Adrenal gland (tissue), 19 donors: ENCODE results near the gene CFL1. TPM values are rescaled to one million over a fixed set of nuclear protein-coding genes. Genes with fewer than 3 reads are reported as not detected.

Source experiments
- DNase-seq, 7 donors: peaks; one replicate each; pipeline ENCODE4 v3.0.0-alpha.2; 2019 to 2020
- H3K27ac ChIP-seq, 5 donors: fragments of 200-600 bp; sonication (generic) in 4 of 5; 1 replicate in 3 of 5; 2 replicates in 2 of 5; pipeline versions ENCODE4 v1.5.1 to v1.8.0; 2016 to 2020; ENCODE audit warnings: mild to moderate bottlenecking in 1 of 5
- H3K27me3 ChIP-seq: fragments of 200-600 bp; 2 replicates; pipeline ENCODE4 v1.8.0; 2021
- H3K36me3 ChIP-seq, 2 donors: fragments of 200-600 bp; replicated peaks in 1 of 2; 1 replicate in 1 of 2; 2 replicates in 1 of 2; pipeline versions ENCODE4 v1.5.1 to v1.8.0; 2018 to 2022
- H3K4me1 ChIP-seq, 2 donors: fragments of 200-600 bp; replicated peaks in 1 of 2; 1 replicate in 1 of 2; 2 replicates in 1 of 2; pipeline versions ENCODE4 v1.5.1 to v1.8.0; 2018 to 2021
- H3K4me3 ChIP-seq, 4 donors: fragments of 200-600 bp; sonication (generic) in 3 of 4; one replicate each; pipeline ENCODE4 v1.5.1; 2016 to 2018
- H3K9me3 ChIP-seq, 3 donors: fragments of 200-600 bp; sonication (generic) in 1 of 3; replicated peaks in 1 of 3; 1 replicate in 2 of 3; 2 replicates in 1 of 3; pipeline versions ENCODE4 v1.5.1 to v1.8.0; 2016 to 2021
- CTCF ChIP-seq, 6 experiments: fragments of 450-650 bp in 4 of 6; fragments of 200-600 bp in 2 of 6; sonication (generic) in 1 of 6; IDR thresholded peaks; 1 replicate in 5 of 6; 2 replicates in 1 of 6; pipeline versions ENCODE4 v1.5.1 to v1.8.0; 2016 to 2021; ENCODE audit warnings: antibody characterized with exemption in 6 of 6, mild to moderate bottlenecking in 2 of 6, moderate library complexity in 1 of 6
- POLR2A ChIP-seq, 2 donors: fragments of 450-650 bp; IDR thresholded peaks; one replicate each; pipeline ENCODE4 v1.6.1; 2017; ENCODE audit warnings: antibody characterized with exemption in 2 of 2, mild to moderate bottlenecking in 2 of 2, moderate library complexity in 1 of 2
- WGBS, 4 donors: extraction: QIAGEN DNeasy Blood & Tissue Kit in 2 of 4; methylation state at CpG; one replicate each; pipeline versions ENCODE4 v1.1.5 to v1.1.7; 2013 to 2017; 5-methylcytosine and 5-hydroxymethylcytosine counted together
- intact Hi-C, 2 donors: fragments of 100-400 bp; cut with DNase I; formaldehyde crosslinking; loops; one replicate each; pipeline versions ENCODE4 v1.14.1 to v1.15.0; 2022 to 2023
- long read RNA-seq, 10 donors: library from polyadenylated mRNA in 3 of 10; unstranded in 2 of 10; stranded (forward) in 1 of 10; transcript quantifications; one replicate each; pipeline ENCODE4 v2.0.0 and lab custom pipeline, GENCODE V29; 2021 to 2026
- polyA plus RNA-seq, 3 donors: library from polyadenylated mRNA; stranded (reverse); fragments of 200-250 nt in 2 of 3; fragments of 350-450 nt in 1 of 3; fragmentation: Illumina TruSeq in 1 of 3; extraction: RNeasy Lipid Tissue Mini Kit (QIAGEN cat#74804) in 1 of 3; gene quantifications; one replicate each; pipeline ENCODE4 v1.2.3, GENCODE V29; 2013 to 2014
- total RNA-seq, 9 donors: library from RNA; depleted of rRNA in 4 of 9; stranded (reverse); fragments of >200 nt in 4 of 9; fragments of 120-200 nt in 1 of 9; fragmentation: NEBNext Ultra II Directional in 1 of 9; extraction: Animal tissue kit (Norgen Biotek cat#: 25700) in 1 of 9; gene quantifications; one replicate each; pipeline versions ENCODE4 v1.1.0 to v1.2.4, GENCODE V29; 2013 to 2023
- donor health status: healthy with polysubstance abuse.
- donor health status: Bipolar disorder and iron deficiency.
- donor health status: DM: yes; HTN: yes; CAD: no.
- donor health status: DM: no; HTN: no; CAD: no.
- donor health status: DM: no; HTN: no; CAD: no.
- donor health status: DM: yes; HTN: yes; CAD: no.

Gene CFL1
- 100 to 1,000 TPM; 354 to 765 (median 610) TPM for total RNA-seq
- polyA plus RNA-seq = 100 to 1,000 TPM; 217 to 752 (median 376) TPM
- long read RNA-seq, donor 1, transcript CFL1-202 (4 exons, 860 nt) = minor isoform, 5 of 296 reads
- long read RNA-seq, donor 1, transcript CFL1-209 (3 exons, 647 nt) = minor isoform, 13 of 296 reads
- long read RNA-seq, donor 1, transcript CFL1-201 (4 exons, 1,234 nt) = major isoform, 269 of 296 reads
- long read RNA-seq, donor 1, partial matches to known transcripts = 0 of 296 reads
- long read RNA-seq, donor 1, other reads (novel, unspliced or antisense) = 0 of 296 reads
- long read RNA-seq, donor 2, transcript CFL1-209 (3 exons, 647 nt) = minor isoform, 12 of 240 reads
- long read RNA-seq, donor 2, transcript CFL1-201 (4 exons, 1,234 nt) = major isoform, 214 of 240 reads
- long read RNA-seq, donor 2, transcript CFL1-210 (2 exons, 1,509 nt) = minor isoform, 5 of 240 reads
- long read RNA-seq, donor 2, transcript CFL1-202 (4 exons, 860 nt) = minor isoform, 5 of 240 reads
- long read RNA-seq, donor 2, partial matches to known transcripts = 0 of 240 reads
- long read RNA-seq, donor 2, other reads (novel, unspliced or antisense) = 0 of 240 reads
- long read RNA-seq, donor 3, transcript CFL1-209 (3 exons, 647 nt) = minor isoform, 10 of 243 reads
- long read RNA-seq, donor 3, transcript CFL1-210 (2 exons, 1,509 nt) = minor isoform, 7 of 243 reads
- long read RNA-seq, donor 3, transcript CFL1-201 (4 exons, 1,234 nt) = major isoform, 221 of 243 reads
- long read RNA-seq, donor 3, partial matches to known transcripts = 0 of 243 reads
- long read RNA-seq, donor 3, other reads (novel, unspliced or antisense) = 0 of 243 reads
- long read RNA-seq, donor 4, transcript CFL1-202 (4 exons, 860 nt) = minor isoform, 6 of 605 reads
- long read RNA-seq, donor 4, transcript CFL1-209 (3 exons, 647 nt) = minor isoform, 7 of 605 reads
- long read RNA-seq, donor 4, transcript CFL1-201 (4 exons, 1,234 nt) = major isoform, 577 of 605 reads
- long read RNA-seq, donor 4, partial matches to known transcripts = 0 of 605 reads
- long read RNA-seq, donor 4, other reads (novel, unspliced or antisense) = 11 of 605 reads
- long read RNA-seq, donor 5, transcript CFL1-209 (3 exons, 647 nt) = minor isoform, 10 of 820 reads
- long read RNA-seq, donor 5, transcript CFL1-206 (4 exons, 962 nt) = minor isoform, 6 of 820 reads
- long read RNA-seq, donor 5, transcript CFL1-201 (4 exons, 1,234 nt) = major isoform, 709 of 820 reads
- long read RNA-seq, donor 5, transcript CFL1-202 (4 exons, 860 nt) = minor isoform, 6 of 820 reads
- long read RNA-seq, donor 5, partial matches to known transcripts = 1 of 820 reads
- long read RNA-seq, donor 5, other reads (novel, unspliced or antisense) = 84 of 820 reads
- long read RNA-seq, donor 6, transcript CFL1-201 (4 exons, 1,234 nt) = major isoform, 426 of 458 reads
- long read RNA-seq, donor 6, partial matches to known transcripts = 1 of 458 reads
- long read RNA-seq, donor 6, other reads (novel, unspliced or antisense) = 23 of 458 reads
- long read RNA-seq, donor 7, transcript CFL1-210 (2 exons, 1,509 nt) = minor isoform, 8 of 159 reads
- long read RNA-seq, donor 7, transcript CFL1-201 (4 exons, 1,234 nt) = major isoform, 133 of 159 reads
- long read RNA-seq, donor 7, transcript CFL1-209 (3 exons, 647 nt) = minor isoform, 12 of 159 reads
- long read RNA-seq, donor 7, partial matches to known transcripts = 5 of 159 reads
- long read RNA-seq, donor 7, other reads (novel, unspliced or antisense) = 0 of 159 reads
- long read RNA-seq, donor 8, transcript CFL1-201 (4 exons, 1,234 nt) = major isoform, 253 of 316 reads
- long read RNA-seq, donor 8, transcript CFL1-210 (2 exons, 1,509 nt) = minor isoform, 8 of 316 reads
- long read RNA-seq, donor 8, transcript CFL1-202 (4 exons, 860 nt) = minor isoform, 5 of 316 reads
- long read RNA-seq, donor 8, transcript CFL1-209 (3 exons, 647 nt) = minor isoform, 25 of 316 reads
- long read RNA-seq, donor 8, partial matches to known transcripts = 19 of 316 reads
- long read RNA-seq, donor 8, other reads (novel, unspliced or antisense) = 0 of 316 reads
- long read RNA-seq, donor 9, transcript CFL1-201 (4 exons, 1,234 nt) = major isoform, 154 of 176 reads
- long read RNA-seq, donor 9, transcript CFL1-209 (3 exons, 647 nt) = minor isoform, 6 of 176 reads
- long read RNA-seq, donor 9, transcript CFL1-202 (4 exons, 860 nt) = minor isoform, 6 of 176 reads
- long read RNA-seq, donor 9, partial matches to known transcripts = 5 of 176 reads
- long read RNA-seq, donor 9, other reads (novel, unspliced or antisense) = 0 of 176 reads
- long read RNA-seq, donor 10, transcript CFL1-202 (4 exons, 860 nt) = minor isoform, 5 of 125 reads
- long read RNA-seq, donor 10, transcript CFL1-201 (4 exons, 1,234 nt) = major isoform, 104 of 125 reads
- long read RNA-seq, donor 10, transcript CFL1-209 (3 exons, 647 nt) = minor isoform, 10 of 125 reads
- long read RNA-seq, donor 10, partial matches to known transcripts = 0 of 125 reads
- long read RNA-seq, donor 10, other reads (novel, unspliced or antisense) = 0 of 125 reads

- peak within 1 kb of the TSS; percentile 88 to 99 (median 95) for H3K27ac ChIP-seq
- peak; percentile 97 to 99 (median 98) for DNase-seq
- H3K27me3 ChIP-seq = no peaks in the 10 kb centered on the region
- intact Hi-C loops = no loop called here
- no peaks in the 10 kb centered on the region for H3K9me3 ChIP-seq
- peaks cover 0 to 41% of the 10 kb centered on the region in 2 donors for H3K36me3 ChIP-seq
- H3K4me3 ChIP-seq = peak within 1 kb of the TSS; percentile 86 to 100 (median 94)
- 0 to 1% (median 0%) methylated on average over 26 to 92 of the region's 92 CpGs for WGBS, 4 donors
- H3K4me1 ChIP-seq = peaks cover 21 to 34% of the 10 kb centered on the region in 2 donors
- TF ChIP-seq POLR2A (IDR thresholded peaks at IDR 0.05) (peak; percentile 99), CTCF (IDR thresholded peaks at IDR 0.05) (peak in 1 of 6 experiments; percentile 8)
These were observed at the start of gene CFL1 for GRCh38 chr11:65857853-65858680. CFL1 (minus strand) TSS chr11:65858180; CDS start chr11:65858099, 81 bp downstream.

- no peaks in the 10 kb centered on the region for H3K9me3 ChIP-seq
- WGBS, 4 donors = 74 to 83% (median 83%) methylated on average over 5 of the region's 5 CpGs
- peaks cover 0 to 1% of the 10 kb centered on the region in 2 donors for H3K4me1 ChIP-seq
- intact Hi-C loops = no loop called here
- no peak for DNase-seq
- H3K27me3 ChIP-seq = no peaks in the 10 kb centered on the region
- TF ChIP-seq POLR2A (IDR thresholded peaks at IDR 0.05) = no peak
- TF ChIP-seq CTCF (IDR thresholded peaks at IDR 0.05) = no peak
- no peak overlapping the region for H3K27ac ChIP-seq
- no peak overlapping the region for H3K4me3 ChIP-seq
- no peaks in the 10 kb centered on the region for H3K36me3 ChIP-seq
These were observed 48.6 kb upstream of the CFL1 start for GRCh38 chr11:65906602-65907001.
